MM.1S (cell line): ENCODE results near the gene NGEF.

Experiments
- DNase-seq: peaks from one replicate; pipeline ENCODE4 v3.0.0-alpha.2; 2015
- H2AFZ ChIP-seq: fragments of 300-600 bp; sonication (generic); 2 replicates; pipeline ENCODE4 v1.6.0; 2016; ENCODE audit warnings: antibody characterized with exemption, low read length
- H3F3A ChIP-seq: fragments of 300-600 bp; sonication (generic); 2 replicates; pipeline ENCODE4 v1.6.1; 2016; ENCODE audit warnings: mild to moderate bottlenecking, antibody characterized with exemption, low read length, moderate library complexity, mixed read lengths; ENCODE audit not compliant: insufficient read depth
- H3K27ac ChIP-seq: fragments of 300-600 bp; sonication (generic); 2 replicates; pipeline ENCODE4 v1.5.1; 2016; ENCODE audit warnings: mild to moderate bottlenecking, low read length
- H3K27me3 ChIP-seq: fragments of 300-600 bp; sonication (generic); replicated peaks from 2 replicates; pipeline ENCODE4 v1.6.0; 2016; ENCODE audit warnings: low read length; ENCODE audit not compliant: insufficient read depth
- H3K36me3 ChIP-seq: fragments of 300-600 bp; sonication (generic); replicated peaks from 2 replicates; pipeline ENCODE4 v1.6.1; 2016; ENCODE audit warnings: mild to moderate bottlenecking, low read length, mixed read lengths; ENCODE audit not compliant: insufficient read depth
- H3K4me1 ChIP-seq: fragments of 300-600 bp; sonication (generic); 2 replicates; pipeline ENCODE4 v1.6.1; 2016; ENCODE audit warnings: low read length, mixed read lengths
- H3K4me2 ChIP-seq: fragments of 300-600 bp; sonication (generic); 2 replicates; pipeline ENCODE4 v1.6.0; 2016; ENCODE audit warnings: low read depth, low read length
- H3K4me3 ChIP-seq: fragments of 300-600 bp; sonication (generic); 2 replicates; pipeline ENCODE4 v1.5.1; 2016; ENCODE audit warnings: low read length, mixed read lengths
- H3K79me2 ChIP-seq: fragments of 300-600 bp; sonication (generic); 2 replicates; pipeline ENCODE4 v1.6.1; 2016; ENCODE audit warnings: mixed run types, low read length, mixed read lengths
- H3K9ac ChIP-seq: fragments of 300-600 bp; sonication (generic); 2 replicates; pipeline ENCODE4 v1.6.1; 2016; ENCODE audit warnings: low read length, mixed read lengths
- H3K9me2 ChIP-seq: fragments of 300-600 bp; sonication (generic); replicated peaks from 2 replicates; pipeline ENCODE4 v1.6.1; 2016; ENCODE audit warnings: mild to moderate bottlenecking, low read length, mixed read lengths; ENCODE audit not compliant: insufficient read depth
- H3K9me3 ChIP-seq: fragments of 300-600 bp; sonication (generic); replicated peaks from 2 replicates; pipeline ENCODE4 v1.6.1; 2016; ENCODE audit warnings: mild to moderate bottlenecking, low read length, mixed read lengths; ENCODE audit not compliant: insufficient read depth
- H4K20me1 ChIP-seq: fragments of 300-600 bp; sonication (generic); 2 replicates; pipeline ENCODE4 v1.6.1; 2016; ENCODE audit warnings: mild to moderate bottlenecking, low read length, moderate library complexity, mixed read lengths; ENCODE audit not compliant: insufficient read depth
- CTCF ChIP-seq: fragments of 300-600 bp; sonication (generic); IDR thresholded peaks from 2 replicates; pipeline ENCODE4 v1.5.1; 2016; ENCODE audit warnings: antibody characterized with exemption, low read length, mixed read lengths
- EZH2 ChIP-seq: fragments of 300-600 bp; sonication (generic); optimal IDR thresholded peaks from 2 replicates; pipeline ENCODE3; 2017; ENCODE audit warnings: low read depth, mild to moderate bottlenecking, antibody characterized with exemption, low read length, mixed read lengths
- EZH2phosphoT487 ChIP-seq: fragments of 300-600 bp; sonication (generic); IDR thresholded peaks from 2 replicates; pipeline ENCODE4 v1.6.1; 2018; ENCODE audit warnings: antibody characterized with exemption, low read length

The NGEF gene

GRCh38 chr2:232842689-232843088 lies 170.4 kb downstream of the NGEF start:
- Histone ChIP-seq H3K79me2 (peaks cover 10% of the 10 kb centered on the region), H3F3A (peaks cover 9% of the 10 kb centered on the region), H3K9me3 (no peaks in the 10 kb centered on the region), H3K27ac (no peak overlapping the region), H4K20me1 (no peaks in the 10 kb centered on the region), H3K9ac (no peak overlapping the region), H3K4me3 (no peak overlapping the region), H2AFZ (no peak overlapping the region), H3K4me2 (no peak overlapping the region), H3K4me1 (peaks cover 14% of the 10 kb centered on the region), H3K27me3 (no peaks in the 10 kb centered on the region), H3K36me3 (peaks cover 6% of the 10 kb centered on the region; the same call in 1 of the 2 replicates), H3K9me2 (no peaks in the 10 kb centered on the region)
- DNase-seq: no peak
- TF ChIP-seq CTCF (no peak), EZH2 (no peak), EZH2phosphoT487 (no peak)

- Histone ChIP-seq H3K4me1 (peaks cover 25% of the 10 kb centered on the region), H3K4me2 (no peak overlapping the region), H3K9me3 (no peaks in the 10 kb centered on the region), H3F3A (peaks cover 10% of the 10 kb centered on the region), H3K27me3 (no peaks in the 10 kb centered on the region), H3K36me3 (no peaks in the 10 kb centered on the region; the same call in 1 of the 2 replicates), H3K9me2 (no peaks in the 10 kb centered on the region), H3K27ac (no peak overlapping the region), H3K4me3 (no peak overlapping the region), H3K79me2 (peaks cover 23% of the 10 kb centered on the region), H3K9ac (no peak overlapping the region), H4K20me1 (no peaks in the 10 kb centered on the region), H2AFZ (no peak overlapping the region)
- DNase-seq: no peak
- TF ChIP-seq EZH2 (no peak), CTCF (no peak), EZH2phosphoT487 (no peak)
Measured at GRCh38 chr2:232839411-232840079, 173.5 kb downstream of the NGEF start.

GRCh38 chr2:232838406-232838874 lies 174.6 kb downstream of the NGEF start:
- peaks cover 23% of the 10 kb centered on the region for H3K79me2 ChIP-seq
- no peaks in the 10 kb centered on the region for H3K9me3 ChIP-seq
- peaks cover 10% of the 10 kb centered on the region for H3F3A ChIP-seq
- TF ChIP-seq EZH2 (no peak), CTCF (no peak), EZH2phosphoT487 (no peak)
- no peak overlapping the region for H3K4me3 ChIP-seq
- H3K9me2 ChIP-seq: no peaks in the 10 kb centered on the region
- H3K9ac ChIP-seq: no peak overlapping the region
- H3K27ac ChIP-seq: peak overlapping the region; percentile 65; the same call in 1 of the 2 replicates
- H2AFZ ChIP-seq: no peak overlapping the region
- H3K4me2 ChIP-seq: peak overlapping the region; percentile 52
- H3K36me3 ChIP-seq: no peaks in the 10 kb centered on the region; the same call in 1 of the 2 replicates
- peak; percentile 78 for DNase-seq
- H3K4me1 ChIP-seq: peaks cover 25% of the 10 kb centered on the region
- H4K20me1 ChIP-seq: no peaks in the 10 kb centered on the region
- no peaks in the 10 kb centered on the region for H3K27me3 ChIP-seq
